Hepatic stellate cell (primary cell): Measurements from ENCODE around the gene RNF138.
"Not testable (repeated sequence)": the region's sequence is repeated elsewhere in the genome, so short reads cannot be mapped to it uniquely, and the experiment has no call there.

ENCODE experiments used
- DNase-seq: peaks from one replicate; pipeline ENCODE4 v3.0.0; 2011; ENCODE audit warnings: low spot score

The RNF138 gene

GRCh38 chr18:32175265-32175664 is 83.6 kb downstream of the RNF138 start:
- DNase-seq = no peak

GRCh38 chr18:32176745-32177144 is 85.1 kb downstream of the RNF138 start:
- DNase-seq = not testable (repeated sequence)

DNA sequence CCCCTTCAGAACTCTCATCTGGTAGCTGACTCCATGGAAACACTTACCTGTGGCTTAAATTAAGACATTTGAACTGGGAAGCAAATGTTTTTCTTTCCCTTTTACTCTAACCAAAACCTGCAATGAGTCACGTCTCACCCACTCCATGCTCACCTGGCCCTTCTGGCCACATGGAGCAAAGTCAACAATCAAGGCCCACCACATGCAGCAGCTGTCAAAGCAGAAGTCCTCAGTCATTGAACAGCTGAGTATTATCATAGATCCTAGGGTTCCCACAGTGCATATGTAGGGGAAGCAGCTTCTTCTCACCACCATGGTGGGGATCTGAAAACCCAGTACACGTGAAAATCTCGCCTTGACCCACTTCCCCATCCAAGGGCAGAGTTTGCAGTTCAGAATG is 85.9 kb downstream of the RNF138 start:
- DNase-seq = no peak
